K562 (cell line): ENCODE data around the gene WDR86. TPM values are rescaled to one million over a fixed set of nuclear protein-coding genes. Genes with fewer than 3 reads are reported as not detected.

Experiments
- CBX3 ChIP-seq, 2 experiments: IDR thresholded peaks; 1 replicate in 1 of 2; 2 replicates in 1 of 2; pipeline ENCODE4 v1.6.1; 2012; ENCODE audit warnings: inconsistent platforms in 2 of 2, low read length in 2 of 2, borderline replicate concordance in 1 of 2, control low read depth in 1 of 2
- DMBX1 ChIP-seq: fragments of 250-450 bp; sonication (Bioruptor Pico); IDR thresholded peaks from 2 replicates; pipeline ENCODE4 v1.8.0; 2022; ENCODE audit warnings: inconsistent platforms, mild to moderate bottlenecking, moderate library complexity, borderline replicate concordance
- E2F4 ChIP-seq: sonication (generic); formaldehyde crosslinking; IDR thresholded peaks from 2 replicates; pipeline ENCODE4 v1.8.0; 2022; ENCODE audit warnings: mild to moderate bottlenecking, low read depth, missing genetic modification reagents
- E2F5 ChIP-seq: sonication (generic); formaldehyde crosslinking; IDR thresholded peaks from 2 replicates; pipeline ENCODE4 v1.8.0; 2022; ENCODE audit warnings: mild to moderate bottlenecking, missing genetic modification reagents
- HDGF ChIP-seq: fragments of 450-650 bp; IDR thresholded peaks from 2 replicates; pipeline ENCODE4 v1.6.1; 2016
- MEF2A ChIP-seq: IDR thresholded peaks from 2 replicates; pipeline ENCODE4 v1.6.1; 2011; ENCODE audit warnings: low read depth, mild to moderate bottlenecking, low read length, moderate library complexity; ENCODE audit not compliant: control insufficient read depth
- POLR3G ChIP-seq: IDR thresholded peaks from 2 replicates; pipeline ENCODE4 v1.6.1; 2011; ENCODE audit not compliant: insufficient read length, insufficient replicate concordance; ENCODE audit errors: extremely low read depth
- RAD21 ChIP-seq, 2 experiments: fragments of 250-450 bp in 1 of 2; fragments of 450-650 bp in 1 of 2; sonication (Bioruptor Pico) in 1 of 2; formaldehyde crosslinking in 1 of 2; IDR thresholded peaks in 1 of 2; conservative IDR thresholded peaks in 1 of 2; 2 replicates each; pipeline versions ENCODE4 v1.4.0 to v1.8.0; 2020 to 2022; ENCODE audit warnings: mild to moderate bottlenecking in 2 of 2, moderate library complexity in 1 of 2
- SAFB ChIP-seq: fragments of 200-400 bp; formaldehyde crosslinking; IDR thresholded peaks from 2 replicates; pipeline ENCODE4 v1.6.1; 2017; ENCODE audit warnings: low read depth, low read length, borderline replicate concordance
- U2AF1 ChIP-seq: fragments of 200-400 bp; formaldehyde crosslinking; optimal IDR thresholded peaks from 2 replicates; pipeline ENCODE3; 2017; ENCODE audit warnings: mild to moderate bottlenecking, low read depth, low read length, moderate library complexity
- ZC3H11A ChIP-seq: IDR thresholded peaks from 2 replicates; pipeline ENCODE4 v1.6.1; 2012; ENCODE audit warnings: low read depth, low read length, improper control_type of control experiment
- ZNF140 ChIP-seq: fragments of 250-450 bp; sonication (Bioruptor Pico); IDR thresholded peaks from 2 replicates; pipeline ENCODE4 v1.8.0; 2021; ENCODE audit warnings: moderate library complexity, mild to moderate bottlenecking, inconsistent platforms
- ZNF253 ChIP-seq: fragments of 250-450 bp; sonication (Bioruptor Pico); conservative IDR thresholded peaks from 2 replicates; pipeline ENCODE4 v1.6.1; 2021; ENCODE audit warnings: mild to moderate bottlenecking
- polyA plus RNA-seq, 8 experiments: library from polyadenylated mRNA; depleted of rRNA in 4 of 8; stranded (reverse) in 5 of 8; unstranded in 3 of 8; fragments of >200 nt; fragmentation: Nextera tagmentation in 2 of 8; fragmentation: Illumina TruSeq in 1 of 8; extraction: Ambion mirVana in 2 of 8; extraction: Trizol in 1 of 8; gene quantifications; 2 replicates each; pipeline versions ENCODE4 v1.2.1 to v1.2.3, GENCODE V29; 2011 to 2014; ENCODE audit warnings: inconsistent platforms in 1 of 8, missing spikeins in 1 of 8
- total RNA-seq, 7 experiments: library from RNA; depleted of rRNA in 6 of 7; stranded (reverse); fragments of >200 nt in 6 of 7; fragmentation: Illumina TruSeq in 2 of 7; extraction: Trizol in 2 of 7; gene quantifications; 2 replicates each; pipeline versions ENCODE4 v1.2.1 to v1.2.3, GENCODE V29; 2011 to 2021; ENCODE audit warnings: low replicate concordance in 1 of 7
- TF ChIP-seq, protein P1 (sequence below): fragments of 450-650 bp; formaldehyde crosslinking; IDR thresholded peaks from 2 replicates; pipeline ENCODE4 v1.4.0; 2022; ENCODE audit warnings: missing genetic modification characterization
- TF ChIP-seq, protein P2 (sequence below), 2 experiments: fragments of 200-800 bp in 1 of 2; sonication (Bioruptor generic) in 1 of 2; sonication (generic) in 1 of 2; formaldehyde crosslinking in 1 of 2; IDR thresholded peaks in 1 of 2; conservative IDR thresholded peaks in 1 of 2; 2 replicates each; pipeline versions ENCODE4 v1.5.0 to v1.6.1; 2016 to 2020; ENCODE audit warnings: missing compliant biosample characterization in 1 of 2, missing genetic modification characterization in 1 of 2, missing genetic modification reagents in 1 of 2
- TF ChIP-seq, protein P3 (sequence below): fragments of 450-650 bp; IDR thresholded peaks from 2 replicates; pipeline ENCODE4 v1.6.1; 2016; ENCODE audit warnings: mild to moderate bottlenecking
- TF ChIP-seq, protein P4 (sequence below): fragments of 200-800 bp; sonication (Bioruptor generic); IDR thresholded peaks from 2 replicates; pipeline ENCODE4 v1.6.1; 2017; ENCODE audit warnings: missing genetic modification characterization, missing compliant biosample characterization

The WDR86 gene
- total and polyA plus RNA-seq, 9 of the 15 experiments (the other 6 are each of a cell fraction or from before 2014, with no cell fraction given), result 0.24 TPM; not detected in 8

- TF ChIP-seq E2F4 (CRISPR knock-in tag) (no peak), ZNF140 (CRISPR knock-in tag) (no peak), RAD21 (CRISPR knock-in tag; conservative IDR thresholded peaks at IDR 0.05 in 1 of 2, IDR thresholded peaks at IDR 0.05 in 1 of 2) (no peak), HDGF (peak; percentile 52; the same call in 1 of the 2 replicates), MEF2A (no peak), U2AF1 (no peak), ZC3H11A (no peak), ZNF253 (CRISPR knock-in tag) (no peak), CBX3 (IDR thresholded peaks at IDR 0.05; ENCODE audit: borderline replicate concordance in 1 of 2, low read length in 2 of 2) (no peak), DMBX1 (CRISPR knock-in tag) (peak; percentile 35; the same call in 1 of the 2 replicates), SAFB (no peak), POLR3G (no peak), E2F5 (CRISPR knock-in tag) (no peak)
- TF ChIP-seq, protein P1, sequence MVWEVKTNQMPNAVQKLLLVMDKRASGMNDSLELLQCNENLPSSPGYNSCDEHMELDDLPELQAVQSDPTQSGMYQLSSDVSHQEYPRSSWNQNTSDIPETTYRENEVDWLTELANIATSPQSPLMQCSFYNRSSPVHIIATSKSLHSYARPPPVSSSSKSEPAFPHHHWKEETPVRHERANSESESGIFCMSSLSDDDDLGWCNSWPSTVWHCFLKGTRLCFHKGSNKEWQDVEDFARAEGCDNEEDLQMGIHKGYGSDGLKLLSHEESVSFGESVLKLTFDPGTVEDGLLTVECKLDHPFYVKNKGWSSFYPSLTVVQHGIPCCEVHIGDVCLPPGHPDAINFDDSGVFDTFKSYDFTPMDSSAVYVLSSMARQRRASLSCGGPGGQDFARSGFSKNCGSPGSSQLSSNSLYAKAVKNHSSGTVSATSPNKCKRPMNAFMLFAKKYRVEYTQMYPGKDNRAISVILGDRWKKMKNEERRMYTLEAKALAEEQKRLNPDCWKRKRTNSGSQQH (CRISPR knock-in tag), result no peak
- TF ChIP-seq, protein P2, sequence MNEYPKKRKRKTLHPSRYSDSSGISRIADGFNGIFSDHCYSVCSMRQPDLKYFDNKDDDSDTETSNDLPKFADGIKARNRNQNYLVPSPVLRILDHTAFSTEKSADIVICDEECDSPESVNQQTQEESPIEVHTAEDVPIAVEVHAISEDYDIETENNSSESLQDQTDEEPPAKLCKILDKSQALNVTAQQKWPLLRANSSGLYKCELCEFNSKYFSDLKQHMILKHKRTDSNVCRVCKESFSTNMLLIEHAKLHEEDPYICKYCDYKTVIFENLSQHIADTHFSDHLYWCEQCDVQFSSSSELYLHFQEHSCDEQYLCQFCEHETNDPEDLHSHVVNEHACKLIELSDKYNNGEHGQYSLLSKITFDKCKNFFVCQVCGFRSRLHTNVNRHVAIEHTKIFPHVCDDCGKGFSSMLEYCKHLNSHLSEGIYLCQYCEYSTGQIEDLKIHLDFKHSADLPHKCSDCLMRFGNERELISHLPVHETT (CRISPR knock-in tag; conservative IDR thresholded peaks at IDR 0.05 in 1 of 2, IDR thresholded peaks at IDR 0.05 in 1 of 2), result 0 out of 4 replicates have a peak, but pooled peaks of 1 of the 2 experiments have one; percentile 35
- TF ChIP-seq, protein P3, sequence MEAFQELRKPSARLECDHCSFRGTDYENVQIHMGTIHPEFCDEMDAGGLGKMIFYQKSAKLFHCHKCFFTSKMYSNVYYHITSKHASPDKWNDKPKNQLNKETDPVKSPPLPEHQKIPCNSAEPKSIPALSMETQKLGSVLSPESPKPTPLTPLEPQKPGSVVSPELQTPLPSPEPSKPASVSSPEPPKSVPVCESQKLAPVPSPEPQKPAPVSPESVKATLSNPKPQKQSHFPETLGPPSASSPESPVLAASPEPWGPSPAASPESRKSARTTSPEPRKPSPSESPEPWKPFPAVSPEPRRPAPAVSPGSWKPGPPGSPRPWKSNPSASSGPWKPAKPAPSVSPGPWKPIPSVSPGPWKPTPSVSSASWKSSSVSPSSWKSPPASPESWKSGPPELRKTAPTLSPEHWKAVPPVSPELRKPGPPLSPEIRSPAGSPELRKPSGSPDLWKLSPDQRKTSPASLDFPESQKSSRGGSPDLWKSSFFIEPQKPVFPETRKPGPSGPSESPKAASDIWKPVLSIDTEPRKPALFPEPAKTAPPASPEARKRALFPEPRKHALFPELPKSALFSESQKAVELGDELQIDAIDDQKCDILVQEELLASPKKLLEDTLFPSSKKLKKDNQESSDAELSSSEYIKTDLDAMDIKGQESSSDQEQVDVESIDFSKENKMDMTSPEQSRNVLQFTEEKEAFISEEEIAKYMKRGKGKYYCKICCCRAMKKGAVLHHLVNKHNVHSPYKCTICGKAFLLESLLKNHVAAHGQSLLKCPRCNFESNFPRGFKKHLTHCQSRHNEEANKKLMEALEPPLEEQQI, result no peak
- TF ChIP-seq, protein P4, sequence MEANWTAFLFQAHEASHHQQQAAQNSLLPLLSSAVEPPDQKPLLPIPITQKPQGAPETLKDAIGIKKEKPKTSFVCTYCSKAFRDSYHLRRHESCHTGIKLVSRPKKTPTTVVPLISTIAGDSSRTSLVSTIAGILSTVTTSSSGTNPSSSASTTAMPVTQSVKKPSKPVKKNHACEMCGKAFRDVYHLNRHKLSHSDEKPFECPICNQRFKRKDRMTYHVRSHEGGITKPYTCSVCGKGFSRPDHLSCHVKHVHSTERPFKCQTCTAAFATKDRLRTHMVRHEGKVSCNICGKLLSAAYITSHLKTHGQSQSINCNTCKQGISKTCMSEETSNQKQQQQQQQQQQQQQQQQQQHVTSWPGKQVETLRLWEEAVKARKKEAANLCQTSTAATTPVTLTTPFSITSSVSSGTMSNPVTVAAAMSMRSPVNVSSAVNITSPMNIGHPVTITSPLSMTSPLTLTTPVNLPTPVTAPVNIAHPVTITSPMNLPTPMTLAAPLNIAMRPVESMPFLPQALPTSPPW (CRISPR knock-in tag), result no peak
Observed at GRCh38 chr7:151349507-151349853, 60.4 kb downstream of the WDR86 start (continued).
